Activated T-helper 2 cell treated with anti-CD3 and anti-CD28 coated beads, Interferon-gamma antibody, Interleukin-2, Interleukin-4, amounts not matched to agents 10 μg/mL and 5 μg/mL and 100 μg/mL, durations not matched to agents 14 hours and 24 hours and 36 hours (primary cell): ENCODE measurements around the gene UBE2V1. TPM values are rescaled to one million over a fixed set of nuclear protein-coding genes. Genes with fewer than 3 reads are reported as not detected.

Source experiments
- DNase-seq: peaks from one replicate; pipeline ENCODE4 v3.0.0; 2021; ENCODE audit warnings: low spot score
- H3K27ac Mint-ChIP-seq: one replicate; pipeline ENCODE4 v1.8.0; 2021; ENCODE audit warnings: mixed read lengths
- H3K27me3 Mint-ChIP-seq: one replicate; pipeline ENCODE4 v1.8.0; 2021; ENCODE audit warnings: low read depth, mixed read lengths
- H3K36me3 Mint-ChIP-seq: one replicate; pipeline ENCODE4 v1.8.0; 2021; ENCODE audit warnings: low read depth, mixed read lengths
- H3K4me1 Mint-ChIP-seq: one replicate; pipeline ENCODE4 v1.8.0; 2021; ENCODE audit warnings: low read depth, mixed read lengths
- H3K4me3 Mint-ChIP-seq: one replicate; pipeline ENCODE4 v1.8.0; 2021; ENCODE audit warnings: low read depth, mild to moderate bottlenecking, moderate library complexity, mixed read lengths
- H3K9me3 Mint-ChIP-seq: one replicate; pipeline ENCODE4 v1.8.0; 2021; ENCODE audit warnings: mixed read lengths
- intact Hi-C: fragments of 100-400 bp; cut with micrococcal nuclease; formaldehyde crosslinking; loops from one replicate; pipeline ENCODE4 v1.15.1; 2023
- total RNA-seq: library from RNA; stranded (reverse); gene quantifications from 2 replicates; pipeline ENCODE4 v1.2.3, GENCODE V29; 2022

Gene UBE2V1
- total RNA-seq, 1 donor from 2014 or later = 174 TPM

DNA sequence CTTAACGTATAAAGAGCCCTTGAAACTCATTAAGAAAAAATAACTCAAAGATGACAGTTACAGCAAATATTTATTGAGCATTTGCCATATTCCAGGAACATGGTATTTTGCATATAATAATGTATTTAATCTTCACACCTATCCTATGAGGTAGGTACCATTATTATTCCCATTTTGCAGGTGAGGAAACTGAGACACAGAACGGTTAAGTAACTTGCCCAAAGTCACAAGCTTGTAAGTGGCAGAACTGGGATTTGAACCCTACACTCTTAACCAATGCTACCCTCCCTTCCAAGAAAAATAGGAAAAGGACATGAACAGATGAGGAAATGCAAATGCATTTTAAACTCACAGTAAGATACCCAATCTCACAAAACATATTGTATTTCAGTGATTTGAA is 5.3 kb upstream of the UBE2V1 start:
- Mint-ChIP-seq H3K4me3 (no peak overlapping the region), H3K27me3 (no peaks in the 10 kb centered on the region), H3K4me1 (peaks cover 27% of the 10 kb centered on the region), H3K36me3 (peaks cover 9% of the 10 kb centered on the region), H3K9me3 (no peaks in the 10 kb centered on the region), H3K27ac (no peak overlapping the region)
- intact Hi-C loops = loop anchor here (10.0 kb wide), 1 partner anchor 367 kb away; no protein-coding TSS in a partner anchor
- DNase-seq = no peak

GRCh38 chr20:50116368-50116999 is 3.5 kb upstream of the UBE2V1 start:
- Mint-ChIP-seq H3K4me3 (peak overlapping the region; percentile 85), H3K36me3 (peaks cover 11% of the 10 kb centered on the region), H3K9me3 (no peaks in the 10 kb centered on the region), H3K4me1 (peaks cover 39% of the 10 kb centered on the region), H3K27ac (peak overlapping the region; percentile 95), H3K27me3 (no peaks in the 10 kb centered on the region)
- no peak for DNase-seq
- intact Hi-C loops = loop anchor here (10.0 kb wide), 1 partner anchor 368 kb away; no protein-coding TSS in a partner anchor

- peak; percentile 86 for DNase-seq
- peak overlapping the region; percentile 95 for H3K27ac Mint-ChIP-seq
- H3K4me1 Mint-ChIP-seq = peaks cover 43% of the 10 kb centered on the region
- intact Hi-C loops = loop anchor here (10.0 kb wide), 1 partner anchor 369 kb away; no protein-coding TSS in a partner anchor
- peaks cover 18% of the 10 kb centered on the region for H3K36me3 Mint-ChIP-seq
- H3K4me3 Mint-ChIP-seq = peak overlapping the region; percentile 85
- no peaks in the 10 kb centered on the region for H3K9me3 Mint-ChIP-seq
- H3K27me3 Mint-ChIP-seq = no peaks in the 10 kb centered on the region
These were observed 2.8 kb upstream of the UBE2V1 start for GRCh38 chr20:50115591-50116367.

- peak overlapping the region; percentile 95 for H3K27ac Mint-ChIP-seq
- H3K4me3 Mint-ChIP-seq = peak overlapping the region; percentile 85
- DNase-seq = no peak
- no peaks in the 10 kb centered on the region for H3K9me3 Mint-ChIP-seq
- peaks cover 50% of the 10 kb centered on the region for H3K4me1 Mint-ChIP-seq
- peaks cover 25% of the 10 kb centered on the region for H3K36me3 Mint-ChIP-seq
- no peaks in the 10 kb centered on the region for H3K27me3 Mint-ChIP-seq
- intact Hi-C loops = loop anchor here (10.0 kb wide), 1 partner anchor 370 kb away; no protein-coding TSS in a partner anchor
These were observed 2.1 kb upstream of the UBE2V1 start for GRCh38 chr20:50115041-50115512.

- DNase-seq = no peak
- intact Hi-C loops = loop anchor here (2.0 to 10.0 kb wide), 7 partner anchors 33 to 836 kb away; partner anchors contain the start of gene ZNFX1
- Mint-ChIP-seq H3K27me3 (no peaks in the 10 kb centered on the region), H3K27ac (peak overlapping the region; percentile 98), H3K9me3 (no peaks in the 10 kb centered on the region), H3K36me3 (peaks cover 35% of the 10 kb centered on the region), H3K4me3 (peak overlapping the region; percentile 99), H3K4me1 (peaks cover 61% of the 10 kb centered on the region)
These were observed 672 bp upstream of the UBE2V1 start for GRCh38 chr20:50113420-50114224.

DNA sequence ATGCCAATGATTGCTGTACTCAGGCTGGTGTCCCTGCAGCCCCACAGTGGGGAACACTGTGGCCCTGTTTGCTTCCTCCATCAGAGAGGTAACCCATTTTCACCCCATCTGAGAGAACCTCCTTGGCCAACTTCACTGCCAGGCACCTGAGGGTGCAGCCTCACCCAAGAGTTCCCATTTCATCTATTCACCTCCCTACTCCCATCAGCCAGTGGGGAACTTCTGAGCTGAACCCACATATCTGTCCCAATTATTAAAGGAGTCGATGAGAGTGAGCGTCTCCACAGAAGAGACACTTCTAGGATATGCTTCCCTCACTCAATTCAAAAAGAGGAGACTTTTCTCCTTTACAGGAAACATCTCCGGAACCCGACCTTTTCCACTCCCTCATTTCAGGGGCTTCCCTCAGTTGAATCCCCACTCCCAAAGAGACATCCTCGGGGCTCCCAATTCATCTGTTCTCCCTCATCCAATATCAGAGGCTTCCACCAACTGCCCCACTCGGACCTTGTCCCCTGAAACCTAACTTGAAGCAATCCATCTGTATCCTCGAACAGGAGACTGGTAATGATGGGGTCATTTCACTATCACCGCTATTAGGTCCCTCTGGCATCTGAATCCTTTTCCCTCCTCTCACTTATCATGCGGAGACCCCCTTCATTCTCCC is 988 bp downstream of the UBE2V1 start:
- DNase-seq = no peak
- peaks cover 49% of the 10 kb centered on the region for H3K36me3 Mint-ChIP-seq
- H3K4me3 Mint-ChIP-seq = peak overlapping the region; percentile 99
- intact Hi-C loops = loop anchor here (2.0 to 10.0 kb wide), 7 partner anchors 35 to 835 kb away; partner anchors contain the start of gene ZNFX1
- H3K27ac Mint-ChIP-seq = peak overlapping the region; percentile 90
- no peaks in the 10 kb centered on the region for H3K27me3 Mint-ChIP-seq
- H3K4me1 Mint-ChIP-seq = peaks cover 73% of the 10 kb centered on the region
- H3K9me3 Mint-ChIP-seq = no peaks in the 10 kb centered on the region

DNA sequence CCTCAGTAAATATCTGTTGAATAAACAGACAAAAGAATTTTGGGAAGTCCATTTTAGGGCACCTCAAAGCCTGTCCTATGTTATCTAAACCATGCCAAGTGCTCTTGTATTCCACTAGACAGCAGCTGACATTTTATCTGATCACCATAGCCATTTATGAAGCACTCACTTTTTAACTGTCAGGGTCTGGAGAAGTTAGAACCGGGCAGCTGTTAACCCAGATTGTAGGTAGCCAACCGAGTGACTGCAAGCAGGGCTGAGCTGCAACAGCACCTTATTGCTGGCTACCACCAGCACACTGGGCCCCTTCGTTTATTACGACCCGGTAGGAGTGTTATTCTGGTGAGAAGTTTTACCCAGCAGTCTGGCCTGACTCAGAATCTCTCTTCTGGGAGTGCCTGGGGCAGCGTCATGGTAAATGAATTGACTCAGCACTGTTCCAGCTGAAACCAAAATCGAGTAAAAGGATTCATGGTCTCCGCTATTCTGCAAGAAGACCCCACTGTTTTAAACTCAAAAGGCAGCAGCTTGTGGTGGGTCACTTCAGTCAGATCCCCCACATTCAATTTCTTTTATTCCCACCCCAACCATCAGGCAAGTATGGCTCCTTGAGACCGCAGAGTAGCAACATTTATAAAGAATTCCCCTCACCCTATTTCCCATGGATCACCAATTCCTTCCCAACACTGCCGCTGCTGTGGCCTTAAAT is 1.7 kb downstream of the UBE2V1 start:
- intact Hi-C loops = loop anchor here (5.0 to 10.0 kb wide), 6 partner anchors 226 to 834 kb away; partner anchors contain the start of gene ZNFX1
- peaks cover 54% of the 10 kb centered on the region for H3K36me3 Mint-ChIP-seq
- peak overlapping the region; percentile 90 for H3K27ac Mint-ChIP-seq
- no peak for DNase-seq
- no peaks in the 10 kb centered on the region for H3K27me3 Mint-ChIP-seq
- peaks cover 74% of the 10 kb centered on the region for H3K4me1 Mint-ChIP-seq
- peak overlapping the region; percentile 99 for H3K4me3 Mint-ChIP-seq
- H3K9me3 Mint-ChIP-seq = no peaks in the 10 kb centered on the region

DNA sequence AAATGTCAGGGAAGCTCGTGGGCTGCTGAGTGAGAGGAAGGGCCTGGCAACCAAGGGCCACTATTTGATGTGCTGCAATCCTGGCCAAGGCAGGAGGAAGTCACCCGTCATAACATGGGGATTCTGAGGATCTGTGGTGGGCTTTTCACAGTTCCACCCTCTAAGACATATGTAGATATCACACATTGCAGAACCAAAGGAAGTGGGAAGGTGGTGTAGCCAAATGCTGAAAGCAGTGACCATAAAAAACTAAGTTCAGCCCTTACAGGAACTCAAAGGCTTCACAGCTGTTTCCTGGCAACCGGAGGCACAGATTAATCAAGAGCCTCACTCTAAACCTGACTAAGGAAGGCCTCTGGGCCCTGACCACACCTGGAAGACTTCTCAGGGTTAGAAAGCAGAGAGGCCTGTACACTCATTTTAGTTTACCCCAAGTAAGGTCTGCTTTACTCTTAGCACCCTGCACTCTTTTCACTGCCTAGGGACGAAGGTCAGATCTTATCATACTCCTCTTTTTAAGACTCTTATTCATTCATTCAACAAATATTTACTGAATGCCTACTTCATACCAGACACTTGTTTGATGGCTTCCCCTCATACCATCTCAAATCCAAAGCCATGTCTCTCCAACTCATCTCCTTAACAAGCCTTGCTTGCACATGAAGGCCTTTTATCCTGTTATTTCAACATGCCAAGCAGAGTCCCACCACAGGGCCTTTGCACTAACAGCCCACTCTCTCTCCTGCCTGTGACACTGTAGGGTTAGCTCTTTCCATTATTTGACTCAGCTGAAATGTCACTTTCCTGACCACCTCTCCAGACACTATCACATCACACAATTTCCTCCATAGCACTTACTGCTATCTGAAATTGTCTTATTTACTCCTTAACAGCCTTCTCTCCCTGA is 2.6 kb downstream of the UBE2V1 start:
- H3K9me3 Mint-ChIP-seq = no peaks in the 10 kb centered on the region

GRCh38 chr20:50108556-50109235 is 4.3 kb downstream of the UBE2V1 start:
- H3K27ac Mint-ChIP-seq = peak overlapping the region; percentile 52
- peaks cover 59% of the 10 kb centered on the region for H3K4me1 Mint-ChIP-seq
- no peak overlapping the region for H3K4me3 Mint-ChIP-seq
- H3K9me3 Mint-ChIP-seq = no peaks in the 10 kb centered on the region
- no peak for DNase-seq
- peaks cover 60% of the 10 kb centered on the region for H3K36me3 Mint-ChIP-seq
- no peaks in the 10 kb centered on the region for H3K27me3 Mint-ChIP-seq
- intact Hi-C loops = no loop called here

More for the DNA sequence above, 2.6 kb downstream of the UBE2V1 start:
- Mint-ChIP-seq H3K4me3 (peak overlapping the region; percentile 99), H3K27me3 (no peaks in the 10 kb centered on the region), H3K4me1 (peaks cover 70% of the 10 kb centered on the region), H3K27ac (peak overlapping the region; percentile 90), H3K36me3 (peaks cover 57% of the 10 kb centered on the region)
- peak; percentile 34 for DNase-seq
- intact Hi-C loops = loop anchor here (5.0 to 10.0 kb wide), 6 partner anchors 227 to 833 kb away; partner anchors contain the start of gene ZNFX1

GRCh38 chr20:50107796-50108331 is 5.1 kb downstream of the UBE2V1 start:
- H3K27me3 Mint-ChIP-seq = no peaks in the 10 kb centered on the region
- H3K27ac Mint-ChIP-seq = peak overlapping the region; percentile 46
- no peaks in the 10 kb centered on the region for H3K9me3 Mint-ChIP-seq
- intact Hi-C loops = no loop called here
- H3K4me3 Mint-ChIP-seq = peak overlapping the region; percentile 10
- H3K36me3 Mint-ChIP-seq = peaks cover 65% of the 10 kb centered on the region
- no peak for DNase-seq
- H3K4me1 Mint-ChIP-seq = peaks cover 56% of the 10 kb centered on the region
